Activated CD4-positive, alpha-beta T cell treated with anti-CD3 and anti-CD28 coated beads, Interleukin-2, amount 10 ng/mL, durations not matched to agents 24 days and 14 days (primary cell): ENCODE data around the gene DEAF1. TPM values are rescaled to one million over a fixed set of nuclear protein-coding genes. Genes with fewer than 3 reads are reported as not detected.

Experiments used
- DNase-seq: peaks from one replicate; pipeline ENCODE4 v3.0.0; 2022
- H3K27ac Mint-ChIP-seq: one replicate; pipeline ENCODE4 v1.8.0; 2022; ENCODE audit warnings: mild to moderate bottlenecking, mixed read lengths
- H3K27me3 Mint-ChIP-seq: one replicate; pipeline ENCODE4 v1.8.0; 2022; ENCODE audit warnings: mixed read lengths
- H3K36me3 Mint-ChIP-seq: one replicate; pipeline ENCODE4 v1.8.0; 2022; ENCODE audit warnings: low read depth, mild to moderate bottlenecking, mixed read lengths
- H3K4me1 Mint-ChIP-seq: one replicate; pipeline ENCODE4 v1.8.0; 2021; ENCODE audit warnings: mixed read lengths
- H3K4me3 Mint-ChIP-seq: one replicate; pipeline ENCODE4 v1.8.0; 2022; ENCODE audit warnings: mild to moderate bottlenecking, moderate library complexity, mixed read lengths
- H3K9me3 Mint-ChIP-seq: one replicate; pipeline ENCODE4 v1.8.0; 2021; ENCODE audit warnings: mixed read lengths
- intact Hi-C: fragments of 100-400 bp; cut with micrococcal nuclease; formaldehyde crosslinking; loops from one replicate; pipeline ENCODE4 v1.15.1; 2023
- total RNA-seq: library from RNA; stranded (reverse); gene quantifications from 2 replicates; pipeline ENCODE4 v1.2.3, GENCODE V29; 2022

DEAF1 gene
- total RNA-seq, 1 donor from 2014 or later: 66.3 TPM

- peaks cover 8% of the 10 kb centered on the region for H3K27me3 Mint-ChIP-seq
- H3K27ac Mint-ChIP-seq: peak overlapping the region; percentile 62
- H3K4me1 Mint-ChIP-seq: peaks cover 11% of the 10 kb centered on the region
- H3K4me3 Mint-ChIP-seq: peak overlapping the region; percentile 69
- no peaks in the 10 kb centered on the region for H3K9me3 Mint-ChIP-seq
- peak; percentile 88 for DNase-seq
- H3K36me3 Mint-ChIP-seq: no peaks in the 10 kb centered on the region
- intact Hi-C loops: loop anchor here (2.0 kb wide), 1 partner anchor 32 kb away; the partner anchor contains the start of genes DEAF1 and TMEM80
Observed at GRCh38 chr11:726278-727220, 31.5 kb upstream of the DEAF1 start.

- intact Hi-C loops: loop anchor here (2.0 kb wide), 1 partner anchor 31 kb away; the partner anchor contains the start of genes DEAF1 and TMEM80
- Mint-ChIP-seq H3K27ac (no peak overlapping the region), H3K9me3 (no peaks in the 10 kb centered on the region), H3K4me1 (peaks cover 13% of the 10 kb centered on the region), H3K27me3 (peaks cover 9% of the 10 kb centered on the region), H3K4me3 (peak overlapping the region; percentile 76), H3K36me3 (no peaks in the 10 kb centered on the region)
- peak; percentile 74 for DNase-seq
Observed at GRCh38 chr11:725624-726202, 30.7 kb upstream of the DEAF1 start.

- Mint-ChIP-seq H3K27me3 (peaks cover 13% of the 10 kb centered on the region), H3K4me3 (peak overlapping the region; percentile 76), H3K4me1 (peaks cover 13% of the 10 kb centered on the region), H3K9me3 (no peaks in the 10 kb centered on the region), H3K27ac (peak overlapping the region; percentile 72), H3K36me3 (no peaks in the 10 kb centered on the region)
- intact Hi-C loops: loop anchor here (5.0 kb wide), 1 partner anchor 148 kb away; the partner anchor contains the start of gene PHRF1
- DNase-seq: no peak
Observed at GRCh38 chr11:724778-725386, 29.9 kb upstream of the DEAF1 start.

GRCh38 chr11:724049-724777, 29.2 kb upstream of the DEAF1 start:
- Mint-ChIP-seq H3K9me3 (no peaks in the 10 kb centered on the region), H3K27me3 (peaks cover 18% of the 10 kb centered on the region), H3K4me1 (peaks cover 13% of the 10 kb centered on the region), H3K27ac (no peak overlapping the region), H3K36me3 (no peaks in the 10 kb centered on the region), H3K4me3 (peak overlapping the region; percentile 76)
- intact Hi-C loops: loop anchor here (5.0 kb wide), 1 partner anchor 147 kb away; the partner anchor contains the start of gene PHRF1
- no peak for DNase-seq

GRCh38 chr11:723120-723883, 28.3 kb upstream of the DEAF1 start:
- intact Hi-C loops: loop anchor here (1.0 to 5.0 kb wide), 3 partner anchors 61 to 168 kb away; partner anchors contain the start of gene PHRF1
- H3K36me3 Mint-ChIP-seq: no peaks in the 10 kb centered on the region
- peak overlapping the region; percentile 69 for H3K4me3 Mint-ChIP-seq
- peak; percentile 88 for DNase-seq
- H3K4me1 Mint-ChIP-seq: peaks cover 13% of the 10 kb centered on the region
- peaks cover 20% of the 10 kb centered on the region for H3K27me3 Mint-ChIP-seq
- no peak overlapping the region for H3K27ac Mint-ChIP-seq
- H3K9me3 Mint-ChIP-seq: no peaks in the 10 kb centered on the region

GRCh38 chr11:722346-722811, 27.4 kb upstream of the DEAF1 start:
- Mint-ChIP-seq H3K4me1 (peaks cover 13% of the 10 kb centered on the region), H3K4me3 (no peak overlapping the region), H3K27me3 (peaks cover 20% of the 10 kb centered on the region), H3K9me3 (no peaks in the 10 kb centered on the region), H3K27ac (no peak overlapping the region), H3K36me3 (no peaks in the 10 kb centered on the region)
- intact Hi-C loops: loop anchor here (5.0 kb wide), 1 partner anchor 145 kb away; the partner anchor contains the start of gene PHRF1
- DNase-seq: no peak

- H3K4me3 Mint-ChIP-seq: peak overlapping the region; percentile 53
- peak; percentile 85 for DNase-seq
Observed at GRCh38 chr11:721741-722345, 26.8 kb upstream of the DEAF1 start.

GRCh38 chr11:721247-721740, 26.3 kb upstream of the DEAF1 start:
- Mint-ChIP-seq H3K4me1 (peaks cover 11% of the 10 kb centered on the region), H3K4me3 (peak overlapping the region; percentile 53), H3K27me3 (peaks cover 24% of the 10 kb centered on the region), H3K36me3 (no peaks in the 10 kb centered on the region), H3K27ac (no peak overlapping the region), H3K9me3 (no peaks in the 10 kb centered on the region)
- intact Hi-C loops: loop anchor here (5.0 kb wide), 1 partner anchor 144 kb away; the partner anchor contains the start of gene PHRF1
- DNase-seq: no peak

More at GRCh38 chr11:721741-722345, 26.8 kb upstream of the DEAF1 start:
- intact Hi-C loops: loop anchor here (5.0 kb wide), 1 partner anchor 145 kb away; the partner anchor contains the start of gene PHRF1
- Mint-ChIP-seq H3K27ac (no peak overlapping the region), H3K27me3 (peaks cover 20% of the 10 kb centered on the region), H3K4me1 (peaks cover 13% of the 10 kb centered on the region), H3K36me3 (no peaks in the 10 kb centered on the region), H3K9me3 (no peaks in the 10 kb centered on the region)

- Mint-ChIP-seq H3K4me1 (peaks cover 11% of the 10 kb centered on the region), H3K4me3 (peak overlapping the region; percentile 53), H3K36me3 (no peaks in the 10 kb centered on the region), H3K27ac (no peak overlapping the region), H3K27me3 (peaks cover 24% of the 10 kb centered on the region), H3K9me3 (no peaks in the 10 kb centered on the region)
- intact Hi-C loops: loop anchor here (5.0 kb wide), 1 partner anchor 143 kb away; the partner anchor contains the start of gene PHRF1
- DNase-seq: peak; percentile 75
Observed at GRCh38 chr11:720642-721246, 25.7 kb upstream of the DEAF1 start.

GRCh38 chr11:720017-720641, 25.1 kb upstream of the DEAF1 start:
- Mint-ChIP-seq H3K9me3 (no peaks in the 10 kb centered on the region), H3K27ac (no peak overlapping the region), H3K4me1 (peaks cover 9% of the 10 kb centered on the region), H3K36me3 (no peaks in the 10 kb centered on the region), H3K27me3 (peaks cover 24% of the 10 kb centered on the region), H3K4me3 (peak overlapping the region; percentile 51)
- intact Hi-C loops: loop anchor here (5.0 kb wide), 1 partner anchor 143 kb away; the partner anchor contains the start of gene PHRF1
- no peak for DNase-seq
